ENCODE results near the gene ZNF185.
A peak's percentile ranks its signal among the peaks of the same experiment; 100 is the strongest.

Gene ZNF185

GRCh38 chrX:152901816-152902501 lies 4.1 kb downstream of the ZNF185 start:
- Histone ChIP-seq H3K36me3 (replicated peaks) (no peaks in the 10 kb centered on the region), H3K4me3 (ENCODE audit: low read depth, low read length) (no peak overlapping the region), H3K27ac (no peak overlapping the region), H3K27me3 (replicated peaks) (no peaks in the 10 kb centered on the region)
- no peak for DNase-seq
- TF ChIP-seq CTCF (IDR thresholded peaks at IDR 0.05; ENCODE audit: low read depth, low read length, missing control alignments) = no peak
- in situ Hi-C loops (cut with HindIII; ENCODE audit: low pct_ligation_motif_present, low sequenced_read_pairs) = no loop called here

DNA sequence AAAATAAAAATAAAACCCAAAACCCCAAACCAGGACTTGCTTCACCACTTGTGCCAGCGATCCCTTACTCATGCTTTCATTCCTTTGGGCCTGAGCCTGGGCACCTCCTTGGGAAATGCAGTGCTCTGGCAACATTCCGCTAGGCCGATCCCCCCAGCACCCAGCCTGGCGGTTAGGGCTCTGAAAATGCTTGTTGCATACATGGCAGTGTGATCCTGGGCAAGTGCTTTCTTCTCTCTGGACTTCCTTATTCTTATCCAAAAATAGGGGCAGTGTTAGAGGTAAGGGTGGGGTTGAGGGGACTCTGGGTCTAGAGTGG lies 4.6 kb downstream of the ZNF185 start:
- no peak overlapping the region for H3K4me3 ChIP-seq (ENCODE audit: low read depth, low read length)
- no peak overlapping the region for H3K27ac ChIP-seq
- no peaks in the 10 kb centered on the region for H3K27me3 ChIP-seq (replicated peaks)
- H3K36me3 ChIP-seq (replicated peaks) = no peaks in the 10 kb centered on the region
- TF ChIP-seq CTCF (IDR thresholded peaks at IDR 0.05; ENCODE audit: low read depth, low read length, missing control alignments) = no peak
- no peak for DNase-seq
- in situ Hi-C loops (cut with HindIII; ENCODE audit: low pct_ligation_motif_present, low sequenced_read_pairs) = no loop called here

DNA sequence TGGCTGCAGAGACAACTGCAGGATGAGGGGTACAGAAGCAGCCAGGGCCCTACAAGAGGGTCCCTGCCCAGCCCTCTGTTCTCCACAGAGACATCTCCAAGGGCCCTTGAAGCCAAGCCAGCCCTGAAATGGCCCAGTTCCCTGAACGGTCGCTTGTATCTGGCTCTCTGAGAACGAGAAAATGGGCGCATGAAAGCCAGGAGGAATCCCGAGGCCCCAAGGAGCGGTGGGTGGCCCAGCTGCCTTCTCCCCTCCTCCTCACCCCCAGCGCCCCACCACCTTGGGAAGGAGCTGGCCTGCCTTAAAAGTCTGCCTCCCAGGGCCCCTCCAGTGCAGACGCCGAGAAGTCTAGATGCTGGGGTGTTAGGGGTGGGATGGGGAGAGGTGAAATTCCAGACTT lies 5.7 kb downstream of the ZNF185 start:
- no peaks in the 10 kb centered on the region for H3K27me3 ChIP-seq (replicated peaks)
- no peak overlapping the region for H3K27ac ChIP-seq
- no peak overlapping the region for H3K4me3 ChIP-seq (ENCODE audit: low read depth, low read length)
- no peak for DNase-seq
- in situ Hi-C loops (cut with HindIII; ENCODE audit: low pct_ligation_motif_present, low sequenced_read_pairs) = no loop called here
- no peak for TF ChIP-seq CTCF (IDR thresholded peaks at IDR 0.05; ENCODE audit: low read depth, low read length, missing control alignments)
- H3K36me3 ChIP-seq (replicated peaks) = no peaks in the 10 kb centered on the region

DNA sequence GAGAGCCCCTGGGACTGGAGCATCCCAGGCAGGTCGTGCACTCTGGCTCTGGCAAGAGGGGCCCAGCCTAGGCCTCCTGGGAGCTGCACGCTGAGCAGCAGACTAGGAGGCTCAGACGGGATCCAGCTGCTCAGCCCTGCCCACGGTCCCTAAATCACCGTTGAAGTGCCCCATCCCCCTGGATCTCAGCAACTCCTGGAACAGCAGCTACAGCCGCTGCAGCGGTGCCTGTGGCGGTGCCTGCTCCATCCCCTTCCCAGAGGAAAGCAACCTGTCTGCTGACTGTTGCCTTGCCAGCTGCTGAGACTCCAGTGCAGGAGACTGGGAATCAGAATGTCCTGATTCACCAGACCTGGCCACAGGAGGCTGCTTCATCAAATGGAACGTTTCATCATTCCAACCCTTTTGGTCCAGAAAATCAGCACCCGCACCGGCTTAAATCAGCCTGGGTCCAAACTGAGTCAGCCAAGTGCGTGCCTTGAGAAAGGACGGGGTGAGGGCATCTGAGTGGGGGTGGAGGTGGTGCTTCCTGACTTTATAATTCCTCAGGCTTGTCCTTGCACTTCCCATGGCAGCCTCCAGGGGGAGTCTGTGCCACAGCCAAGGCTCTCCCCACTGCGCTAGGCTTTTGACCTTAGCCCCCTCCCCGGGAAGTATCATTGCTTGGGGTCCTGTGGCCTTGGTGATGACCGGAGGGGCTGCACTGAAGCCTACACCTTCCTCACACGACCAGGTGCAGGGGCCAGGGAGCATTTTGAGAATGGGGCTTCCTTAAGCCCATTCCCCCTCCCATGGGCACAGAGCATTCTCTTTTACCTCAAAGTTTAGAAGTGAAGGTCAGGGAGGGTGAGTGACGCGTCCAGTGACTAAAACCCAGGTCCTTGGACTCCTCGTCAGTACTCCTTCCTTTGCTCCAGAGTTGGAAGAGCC lies 6.5 kb downstream of the ZNF185 start:
- Histone ChIP-seq H3K27ac (no peak overlapping the region), H3K36me3 (replicated peaks) (no peaks in the 10 kb centered on the region), H3K4me3 (ENCODE audit: low read depth, low read length) (no peak overlapping the region), H3K27me3 (replicated peaks) (no peaks in the 10 kb centered on the region)
- peak; percentile 51 for DNase-seq
- peak; percentile 82 for TF ChIP-seq CTCF (IDR thresholded peaks at IDR 0.05; ENCODE audit: low read depth, low read length, missing control alignments)
- in situ Hi-C loops (cut with HindIII; ENCODE audit: low pct_ligation_motif_present, low sequenced_read_pairs) = no loop called here

GRCh38 chrX:152905081-152905420 lies 7.2 kb downstream of the ZNF185 start:
- in situ Hi-C loops (cut with HindIII; ENCODE audit: low pct_ligation_motif_present, low sequenced_read_pairs) = no loop called here
- Histone ChIP-seq H3K27me3 (replicated peaks) (no peaks in the 10 kb centered on the region), H3K4me3 (ENCODE audit: low read depth, low read length) (no peak overlapping the region), H3K27ac (no peak overlapping the region), H3K36me3 (replicated peaks) (no peaks in the 10 kb centered on the region)
- no peak for DNase-seq
- no peak for TF ChIP-seq CTCF (IDR thresholded peaks at IDR 0.05; ENCODE audit: low read depth, low read length, missing control alignments)

All from brain microvascular endothelial cell (primary cell).